HL-60/S4 (cell line): Measurements from ENCODE around the gene ACTN2.

ENCODE experiments used
- in situ Hi-C: fragments of 300-500 bp; cut with MboI; formaldehyde crosslinking; loops from 2 replicates; pipeline ENCODE4 v1.14.3; 2022; ENCODE audit warnings: low sequenced_read_pairs

Gene ACTN2

GRCh38 chr1:236765831-236766230 is 79.5 kb downstream of the ACTN2 start:
- in situ Hi-C loops: no loop called here

DNA sequence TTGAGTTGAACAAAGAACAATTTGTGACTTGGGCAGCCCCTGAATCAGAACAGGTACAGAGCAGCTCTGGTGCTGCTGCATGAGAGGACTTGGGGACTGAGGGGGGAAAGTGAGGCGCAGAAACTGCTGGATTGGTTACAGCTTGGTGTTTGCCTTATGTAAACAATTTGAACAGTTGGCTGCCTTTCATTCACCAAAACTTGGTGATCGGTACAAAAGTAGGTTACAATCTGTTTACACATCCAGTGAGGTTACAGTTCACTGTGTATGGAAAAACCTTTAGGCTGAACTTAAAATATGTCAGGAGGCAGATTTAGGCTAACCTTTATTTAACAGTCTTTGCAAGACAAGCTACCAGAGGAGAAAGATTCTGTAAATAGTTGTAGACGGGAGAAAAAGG is 80.2 kb downstream of the ACTN2 start:
- in situ Hi-C loops: no loop called here

GRCh38 chr1:236767276-236767675 is 81.0 kb downstream of the ACTN2 start:
- in situ Hi-C loops: no loop called here

GRCh38 chr1:236768601-236769000 is 82.3 kb downstream of the ACTN2 start:
- in situ Hi-C loops: no loop called here

GRCh38 chr1:236773919-236774318 is 87.6 kb downstream of the ACTN2 start:
- in situ Hi-C loops: no loop called here

DNA sequence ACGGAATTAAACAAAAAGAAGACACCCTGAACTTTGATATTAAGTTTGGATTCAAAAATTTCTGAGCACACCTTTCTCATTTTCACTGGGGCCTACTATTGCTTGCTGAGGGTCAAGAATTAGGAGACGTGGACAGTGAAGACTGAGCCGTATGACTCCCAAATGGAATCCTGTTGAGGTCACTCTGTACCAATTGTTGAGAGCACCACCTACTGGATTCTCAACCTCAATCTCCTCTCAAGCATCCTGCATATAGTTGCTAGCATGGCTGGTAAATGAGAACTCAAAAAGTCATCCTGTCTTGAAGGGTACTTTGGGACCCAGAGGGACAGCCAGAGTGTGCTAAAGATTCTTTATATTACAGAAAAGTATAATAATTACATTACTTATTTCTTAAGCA is 88.6 kb downstream of the ACTN2 start:
- in situ Hi-C loops: no loop called here

- in situ Hi-C loops: no loop called here
Observed at GRCh38 chr1:236779312-236779711, 93.0 kb downstream of the ACTN2 start.

GRCh38 chr1:236785477-236785876 is 99.2 kb downstream of the ACTN2 start:
- in situ Hi-C loops: no loop called here

GRCh38 chr1:236786453-236786852 is 100.2 kb downstream of the ACTN2 start:
- in situ Hi-C loops: no loop called here

GRCh38 chr1:236794585-236795034 is 108.3 kb downstream of the ACTN2 start:
- in situ Hi-C loops: no loop called here

- in situ Hi-C loops: no loop called here
Observed at GRCh38 chr1:236795035-236795756, 108.9 kb downstream of the ACTN2 start, which contains the start of gene MTR. Gene MTR, plus strand, starts transcription at chr1:236795292. Its CDS starts 412 bp downstream, at chr1:236795704.

DNA sequence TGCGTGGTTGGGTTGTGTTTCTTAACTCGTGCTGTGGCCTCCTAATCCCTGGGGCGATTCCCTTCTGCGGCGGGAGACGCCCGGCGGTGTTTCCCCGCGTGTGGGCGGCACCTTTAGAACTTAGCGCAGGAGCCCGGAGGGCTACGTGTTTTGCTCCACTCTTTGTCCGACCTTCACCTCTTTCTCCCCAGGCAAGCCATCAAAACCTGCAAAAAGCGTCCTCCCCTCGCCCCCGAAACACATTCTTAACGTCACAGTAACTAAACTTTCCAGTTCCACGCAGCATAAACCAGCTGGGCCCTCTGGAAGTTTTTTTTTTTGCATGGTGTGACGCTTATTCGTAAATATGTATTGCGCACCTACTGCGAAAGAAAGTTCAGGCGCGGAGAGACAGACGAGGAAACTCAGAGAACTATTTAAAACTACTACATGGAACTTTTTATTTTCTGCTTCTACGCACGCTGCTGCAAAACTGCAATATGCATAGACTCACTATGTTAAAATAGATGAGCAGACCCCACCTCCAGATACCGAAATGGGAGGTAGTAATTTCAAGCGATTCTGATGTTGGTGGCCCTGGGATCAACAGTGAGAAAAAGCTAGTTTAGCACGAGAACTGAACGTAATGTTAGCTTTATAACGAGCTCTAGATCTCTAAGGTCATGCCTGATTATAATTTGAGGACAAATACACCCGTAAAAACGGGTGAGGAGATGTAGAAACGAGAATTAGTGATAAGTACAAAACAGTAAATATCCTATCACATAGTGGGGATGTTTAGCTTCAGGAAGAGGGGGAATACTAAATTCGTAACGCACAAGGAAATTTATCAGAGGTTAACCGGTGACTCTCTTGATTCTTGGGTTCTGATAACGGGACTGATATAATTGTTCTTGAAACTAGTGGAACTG is 109.7 kb downstream of the ACTN2 start:
- in situ Hi-C loops: no loop called here

- in situ Hi-C loops: no loop called here
Observed at GRCh38 chr1:236799001-236799400, 112.7 kb downstream of the ACTN2 start.

DNA sequence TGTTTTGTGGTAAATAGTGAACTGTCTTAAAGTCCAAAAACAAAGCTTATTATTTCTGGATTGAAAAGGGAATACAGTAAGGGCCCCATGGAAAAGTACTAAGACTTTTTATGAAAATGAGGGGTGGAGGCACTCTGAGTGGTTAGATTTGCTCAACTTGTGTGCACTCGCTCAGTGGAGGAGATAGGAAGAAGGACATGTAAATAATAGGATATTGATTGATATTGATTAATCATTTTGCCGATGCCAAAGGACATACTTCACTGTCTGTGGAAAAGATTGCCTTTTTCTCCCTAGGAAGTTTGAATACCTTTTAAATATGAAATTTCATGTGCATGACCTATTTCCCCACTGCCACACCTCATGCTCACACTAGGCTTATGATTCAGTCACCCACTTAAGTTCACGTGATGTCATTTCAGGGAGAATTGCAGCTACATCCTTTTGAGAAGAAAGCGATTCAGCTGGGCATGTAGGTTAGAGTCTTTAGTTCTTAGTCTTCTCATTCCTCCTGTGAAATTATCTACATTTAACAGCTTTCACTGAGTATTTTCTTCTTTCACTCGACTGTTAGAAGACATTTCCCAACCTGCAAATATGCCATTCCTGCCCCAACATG is 113.8 kb downstream of the ACTN2 start:
- in situ Hi-C loops: no loop called here

DNA sequence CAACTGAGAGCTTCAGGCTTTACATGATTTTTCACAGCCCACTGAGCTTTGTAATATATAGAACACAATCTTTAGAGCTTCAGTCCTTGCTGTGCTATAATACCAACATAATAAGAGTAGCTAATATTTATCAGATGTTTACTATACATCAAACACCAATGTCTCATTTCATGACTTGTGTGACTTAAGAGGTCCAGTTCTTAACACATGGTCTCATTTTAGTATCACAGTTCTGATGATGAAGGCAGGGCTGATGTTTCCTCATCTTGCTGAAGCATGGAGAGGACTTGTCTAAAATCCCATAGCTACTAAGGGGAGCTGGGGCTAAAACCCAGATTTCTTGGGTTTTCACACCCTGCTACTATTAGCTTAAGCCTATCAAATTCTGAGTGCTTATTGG is 114.3 kb downstream of the ACTN2 start:
- in situ Hi-C loops: no loop called here

- in situ Hi-C loops: no loop called here
Observed at GRCh38 chr1:236802264-236802663, 116.0 kb downstream of the ACTN2 start.

GRCh38 chr1:236806634-236807033 is 120.3 kb downstream of the ACTN2 start:
- in situ Hi-C loops: no loop called here

DNA sequence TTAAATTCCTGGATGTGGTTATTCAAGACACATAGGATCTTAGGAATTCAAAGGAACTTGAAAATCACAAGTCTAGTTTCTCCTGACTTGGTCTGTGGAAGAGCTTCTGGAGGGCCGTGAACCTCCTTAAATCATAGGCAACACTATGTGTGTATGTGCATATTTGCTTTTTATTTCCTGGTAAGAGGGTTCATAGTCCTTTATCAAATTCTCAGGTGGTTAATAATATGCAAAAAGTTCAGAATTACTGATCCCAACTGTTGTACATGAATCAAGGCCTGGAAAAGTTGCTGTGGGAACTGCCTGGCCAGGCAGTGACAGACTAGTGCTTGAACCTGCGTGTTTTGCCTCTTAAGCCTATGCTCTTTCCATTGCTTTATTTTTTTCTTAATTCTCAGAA is 121.7 kb downstream of the ACTN2 start:
- in situ Hi-C loops: no loop called here

DNA sequence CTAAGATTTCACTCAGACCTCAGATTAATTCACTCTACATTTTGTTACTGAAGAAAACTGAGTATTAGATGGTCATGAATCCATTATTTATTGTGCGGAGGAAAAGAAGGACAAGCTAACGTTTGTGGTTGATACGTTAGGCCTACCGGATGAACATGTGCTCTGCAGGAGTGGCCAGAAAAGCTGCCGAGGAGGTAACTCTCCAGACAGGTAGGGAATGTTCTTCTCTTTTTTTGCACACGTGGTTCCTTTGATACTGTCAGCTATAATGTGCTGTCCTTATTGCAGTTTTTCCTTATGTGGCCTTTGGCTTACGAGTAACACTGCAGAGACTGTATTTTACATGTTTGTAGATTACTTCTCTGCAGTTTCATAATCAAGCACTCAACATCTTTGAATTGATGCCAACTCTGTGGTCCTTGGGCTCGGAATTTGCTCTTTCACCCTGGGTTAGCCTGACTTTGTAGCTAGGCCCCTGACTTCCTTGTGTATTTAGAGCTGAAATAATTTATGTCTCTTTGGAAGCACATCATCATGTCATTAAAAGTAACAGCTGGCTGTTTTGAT is 122.3 kb downstream of the ACTN2 start:
- in situ Hi-C loops: no loop called here

DNA sequence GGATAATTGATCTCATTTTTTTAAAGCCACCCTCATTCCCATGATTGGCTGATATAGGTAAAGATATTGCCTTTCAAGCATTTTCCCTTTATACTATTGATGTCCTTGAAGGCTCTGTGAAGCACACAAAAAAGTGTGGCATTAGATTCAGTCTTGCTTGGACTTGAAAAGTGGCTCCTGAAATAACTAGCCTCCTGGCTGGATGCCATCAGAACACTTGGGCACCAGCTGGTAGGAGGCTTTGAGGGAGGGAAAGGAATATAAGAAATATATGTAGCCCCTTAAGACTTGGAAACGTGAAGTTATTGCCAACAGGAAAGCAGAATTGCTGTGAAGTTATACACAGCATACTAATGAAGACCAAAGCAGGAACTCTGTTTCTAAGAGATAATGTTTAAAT is 122.8 kb downstream of the ACTN2 start:
- in situ Hi-C loops: no loop called here

DNA sequence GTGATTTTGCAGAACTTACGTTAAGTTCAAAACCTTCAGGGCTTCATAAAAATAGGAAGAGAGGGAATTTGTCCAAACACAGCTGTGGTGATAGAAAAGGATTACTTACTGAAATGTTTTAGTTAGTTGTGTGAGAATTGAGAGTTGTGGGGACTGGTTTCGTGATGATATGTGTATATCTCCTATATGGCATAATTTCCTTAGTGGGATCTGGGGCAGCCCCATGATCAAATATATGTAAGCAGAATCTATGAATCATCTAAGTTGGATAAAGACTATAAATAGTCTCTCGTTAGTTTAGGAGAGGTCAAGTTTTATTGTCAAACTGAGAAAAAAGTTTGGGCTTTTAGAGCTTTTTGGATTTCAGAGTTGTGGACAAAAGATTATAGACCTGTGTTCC is 123.7 kb downstream of the ACTN2 start:
- in situ Hi-C loops: no loop called here
